ENCODE data around the gene SEMA5A.
"Not testable (repeated sequence)": the region's sequence is repeated elsewhere in the genome, so short reads cannot be mapped to it uniquely, and the experiment has no call there.

SEMA5A gene

GRCh38 chr5:9363449-9363848 lies 182.4 kb downstream of the SEMA5A start:
- Histone ChIP-seq H3K4me3 (ENCODE audit: low read length) (no peak overlapping the region), H3K36me3 (ENCODE audit: control insufficient read depth, low read depth, low read length) (no peaks in the 10 kb centered on the region), H3K4me1 (ENCODE audit: control insufficient read depth, low read depth, low read length) (peaks cover 8% of the 10 kb centered on the region), H3K9me3 (ENCODE audit: control insufficient read depth, low read depth, low read length) (no peaks in the 10 kb centered on the region), H3K9ac (ENCODE audit: low read length) (no peak overlapping the region), H3K27ac (ENCODE audit: low read length) (no peak overlapping the region), H3K27me3 (ENCODE audit: control insufficient read depth, insufficient read depth, low read length) (no peaks in the 10 kb centered on the region)

DNA sequence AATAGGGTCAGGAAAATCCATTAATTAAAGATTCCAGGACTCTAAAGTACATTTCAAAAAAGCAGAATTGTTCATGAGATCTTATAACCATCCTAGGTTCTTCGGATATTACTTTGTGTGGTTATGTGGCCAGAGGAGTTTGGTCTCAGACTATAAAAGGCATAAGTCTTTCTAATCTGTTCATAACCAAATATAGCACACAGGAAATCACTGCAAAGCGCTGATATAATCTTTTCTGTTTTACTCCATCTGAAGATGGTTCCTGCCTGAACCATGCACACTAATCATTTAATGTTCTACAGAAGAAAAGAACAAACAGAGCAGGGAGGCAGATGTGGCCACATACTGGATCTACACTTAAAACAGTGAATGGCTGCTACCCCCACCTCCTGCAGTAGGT lies 182.8 kb downstream of the SEMA5A start:
- no peaks in the 10 kb centered on the region for H3K36me3 ChIP-seq (ENCODE audit: control insufficient read depth, low read depth, low read length)
- no peak overlapping the region for H3K4me3 ChIP-seq (ENCODE audit: low read length)
- no peak overlapping the region for H3K27ac ChIP-seq (ENCODE audit: low read length)
- H3K4me1 ChIP-seq (ENCODE audit: control insufficient read depth, low read depth, low read length) = peaks cover 8% of the 10 kb centered on the region
- H3K9me3 ChIP-seq (ENCODE audit: control insufficient read depth, low read depth, low read length) = no peaks in the 10 kb centered on the region
- H3K27me3 ChIP-seq (ENCODE audit: control insufficient read depth, insufficient read depth, low read length) = no peaks in the 10 kb centered on the region
- no peak overlapping the region for H3K9ac ChIP-seq (ENCODE audit: low read length)

GRCh38 chr5:9362600-9362999 lies 183.3 kb downstream of the SEMA5A start:
- Histone ChIP-seq H3K9me3 (ENCODE audit: control insufficient read depth, low read depth, low read length) (no peaks in the 10 kb centered on the region), H3K27ac (ENCODE audit: low read length) (no peak overlapping the region), H3K36me3 (ENCODE audit: control insufficient read depth, low read depth, low read length) (no peaks in the 10 kb centered on the region), H3K27me3 (ENCODE audit: control insufficient read depth, insufficient read depth, low read length) (no peaks in the 10 kb centered on the region), H3K4me3 (ENCODE audit: low read length) (no peak overlapping the region), H3K4me1 (ENCODE audit: control insufficient read depth, low read depth, low read length) (peaks cover 8% of the 10 kb centered on the region), H3K9ac (ENCODE audit: low read length) (no peak overlapping the region)

- H3K27ac ChIP-seq (ENCODE audit: low read length) = no peak overlapping the region
- no peaks in the 10 kb centered on the region for H3K9me3 ChIP-seq (ENCODE audit: control insufficient read depth, low read depth, low read length)
- H3K9ac ChIP-seq (ENCODE audit: low read length) = no peak overlapping the region
- no peaks in the 10 kb centered on the region for H3K36me3 ChIP-seq (ENCODE audit: control insufficient read depth, low read depth, low read length)
- no peak overlapping the region for H3K4me3 ChIP-seq (ENCODE audit: low read length)
- H3K27me3 ChIP-seq (ENCODE audit: control insufficient read depth, insufficient read depth, low read length) = no peaks in the 10 kb centered on the region
- H3K4me1 ChIP-seq (ENCODE audit: control insufficient read depth, low read depth, low read length) = peaks cover 8% of the 10 kb centered on the region
These were observed 184.0 kb downstream of the SEMA5A start for GRCh38 chr5:9361835-9362234.

DNA sequence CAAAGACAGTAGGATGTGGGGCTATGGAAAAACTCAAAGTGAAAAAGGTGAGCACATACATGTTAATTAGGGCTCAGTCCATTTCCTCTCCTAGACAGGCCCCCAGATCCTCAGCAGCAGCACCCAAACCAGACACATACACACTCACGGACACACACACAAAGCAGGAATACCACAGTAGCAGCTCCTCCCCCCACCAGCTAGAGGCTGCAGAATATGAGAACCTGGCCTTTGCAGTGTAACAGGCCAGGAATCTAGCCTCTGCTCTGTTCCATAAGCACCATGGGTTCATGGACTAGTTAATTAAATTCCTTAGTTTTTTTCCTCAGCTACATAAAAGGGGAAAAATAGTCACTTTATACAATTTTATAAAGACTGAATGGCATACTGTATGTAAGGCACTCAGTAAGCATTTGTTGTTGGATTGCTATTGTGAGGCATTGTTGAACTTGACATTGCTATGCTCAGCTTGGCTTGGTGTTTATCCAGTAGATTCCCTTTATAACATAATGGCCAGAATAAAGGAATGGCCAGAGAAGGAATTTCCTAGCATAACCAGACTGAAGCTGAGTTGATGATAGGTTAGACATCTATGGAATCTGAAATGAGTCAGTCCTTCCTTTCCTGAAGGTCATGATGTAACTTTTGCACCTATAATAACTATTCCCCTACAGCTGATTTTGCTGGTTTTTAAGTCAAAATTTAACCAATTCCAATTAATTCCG lies 186.8 kb downstream of the SEMA5A start:
- no peak overlapping the region for H3K9ac ChIP-seq (ENCODE audit: low read length)
- no peaks in the 10 kb centered on the region for H3K9me3 ChIP-seq (ENCODE audit: control insufficient read depth, low read depth, low read length)
- H3K36me3 ChIP-seq (ENCODE audit: control insufficient read depth, low read depth, low read length) = no peaks in the 10 kb centered on the region
- H3K4me3 ChIP-seq (ENCODE audit: low read length) = no peak overlapping the region
- no peaks in the 10 kb centered on the region for H3K27me3 ChIP-seq (ENCODE audit: control insufficient read depth, insufficient read depth, low read length)
- H3K4me1 ChIP-seq (ENCODE audit: control insufficient read depth, low read depth, low read length) = no peaks in the 10 kb centered on the region
- H3K27ac ChIP-seq (ENCODE audit: low read length) = no peak overlapping the region

DNA sequence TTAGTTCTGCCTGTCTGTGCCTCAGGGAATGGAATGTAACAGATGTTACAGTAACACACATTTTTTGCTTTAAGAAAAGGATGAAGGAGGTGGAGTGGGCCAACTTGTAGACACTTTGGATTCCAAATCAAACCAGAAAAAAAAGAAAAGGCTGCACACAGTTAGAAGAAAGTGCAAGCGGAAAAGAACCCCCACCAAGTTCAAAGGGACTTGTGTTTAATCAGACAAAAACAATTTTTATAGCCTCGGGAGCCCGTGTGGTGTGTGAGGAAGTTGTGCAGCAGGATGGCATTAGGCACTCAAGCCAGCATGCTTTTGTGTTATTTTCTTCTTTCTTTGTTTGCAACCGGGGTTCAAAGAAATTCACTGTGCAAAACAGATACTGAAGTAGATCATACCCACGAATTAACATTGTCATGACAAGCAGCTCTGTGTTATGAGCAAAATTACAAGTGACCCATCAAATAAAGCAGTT lies 189.5 kb downstream of the SEMA5A start:
- Histone ChIP-seq H3K9ac (ENCODE audit: low read length) (no peak overlapping the region), H3K36me3 (ENCODE audit: control insufficient read depth, low read depth, low read length) (no peaks in the 10 kb centered on the region), H3K9me3 (ENCODE audit: control insufficient read depth, low read depth, low read length) (no peaks in the 10 kb centered on the region), H3K4me3 (ENCODE audit: low read length) (no peak overlapping the region), H3K27me3 (ENCODE audit: control insufficient read depth, insufficient read depth, low read length) (no peaks in the 10 kb centered on the region), H3K4me1 (ENCODE audit: control insufficient read depth, low read depth, low read length) (no peaks in the 10 kb centered on the region), H3K27ac (ENCODE audit: low read length) (no peak overlapping the region)

- H3K9me3 ChIP-seq (ENCODE audit: control insufficient read depth, low read depth, low read length) = no peaks in the 10 kb centered on the region
- no peaks in the 10 kb centered on the region for H3K27me3 ChIP-seq (ENCODE audit: control insufficient read depth, insufficient read depth, low read length)
- no peaks in the 10 kb centered on the region for H3K36me3 ChIP-seq (ENCODE audit: control insufficient read depth, low read depth, low read length)
- no peak overlapping the region for H3K4me3 ChIP-seq (ENCODE audit: low read length)
- H3K9ac ChIP-seq (ENCODE audit: low read length) = no peak overlapping the region
- H3K4me1 ChIP-seq (ENCODE audit: control insufficient read depth, low read depth, low read length) = no peaks in the 10 kb centered on the region
- H3K27ac ChIP-seq (ENCODE audit: low read length) = no peak overlapping the region
These were observed 191.4 kb downstream of the SEMA5A start for GRCh38 chr5:9354336-9355081.

DNA sequence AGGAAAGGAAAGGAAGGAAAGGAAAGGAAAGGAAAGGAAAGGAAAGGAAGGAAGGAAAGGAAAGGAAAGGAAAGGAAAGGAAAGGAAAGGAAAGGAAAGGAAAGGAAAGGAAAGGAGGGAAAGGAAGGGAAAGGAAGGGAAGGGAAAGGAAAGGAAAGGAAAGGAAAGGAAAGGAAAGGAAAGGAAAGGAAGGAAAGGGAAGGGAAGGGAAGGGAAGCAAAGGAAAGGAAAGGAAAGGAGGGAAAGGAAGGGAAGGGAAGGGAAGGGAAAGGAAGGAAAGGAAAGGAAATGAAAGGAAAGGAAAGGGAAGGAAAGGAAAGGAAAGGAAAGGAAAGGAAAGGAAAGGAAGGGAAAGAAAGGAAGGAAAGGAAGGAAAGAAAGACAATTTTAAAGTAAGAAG lies 192.8 kb downstream of the SEMA5A start:
- not testable (repeated sequence) for H3K9ac ChIP-seq (ENCODE audit: low read length); H3K27ac ChIP-seq (ENCODE audit: low read length); H3K27me3 ChIP-seq (ENCODE audit: control insufficient read depth, insufficient read depth, low read length); H3K36me3 ChIP-seq (ENCODE audit: control insufficient read depth, low read depth, low read length); H3K4me3 ChIP-seq (ENCODE audit: low read length); H3K9me3 ChIP-seq (ENCODE audit: control insufficient read depth, low read depth, low read length); H3K4me1 ChIP-seq (ENCODE audit: control insufficient read depth, low read depth, low read length)

DNA sequence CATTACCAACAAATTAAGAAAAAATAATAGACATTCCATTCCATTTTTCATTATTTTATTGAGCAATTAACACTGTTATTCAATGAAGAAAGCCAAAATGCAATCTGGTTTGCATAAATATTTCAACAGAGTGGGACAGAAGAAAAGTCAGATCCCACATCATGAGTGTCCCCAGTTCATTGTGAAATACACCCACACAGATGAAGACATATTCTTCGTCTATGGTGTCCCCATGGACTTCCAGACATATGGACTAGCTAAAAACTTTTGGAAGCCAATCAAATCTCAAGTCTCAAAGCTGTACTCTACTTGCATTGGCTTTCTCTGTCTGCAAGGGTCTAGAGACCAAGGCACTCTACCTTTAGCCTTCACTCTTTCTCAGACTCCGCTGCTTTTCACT lies 194.3 kb downstream of the SEMA5A start:
- Histone ChIP-seq H3K27me3 (ENCODE audit: control insufficient read depth, insufficient read depth, low read length) (no peaks in the 10 kb centered on the region), H3K9ac (ENCODE audit: low read length) (no peak overlapping the region), H3K4me3 (ENCODE audit: low read length) (no peak overlapping the region), H3K36me3 (ENCODE audit: control insufficient read depth, low read depth, low read length) (no peaks in the 10 kb centered on the region), H3K9me3 (ENCODE audit: control insufficient read depth, low read depth, low read length) (no peaks in the 10 kb centered on the region), H3K4me1 (ENCODE audit: control insufficient read depth, low read depth, low read length) (no peaks in the 10 kb centered on the region), H3K27ac (ENCODE audit: low read length) (no peak overlapping the region)

GRCh38 chr5:9350301-9350797 lies 195.5 kb downstream of the SEMA5A start:
- no peaks in the 10 kb centered on the region for H3K36me3 ChIP-seq (ENCODE audit: control insufficient read depth, low read depth, low read length)
- no peak overlapping the region for H3K9ac ChIP-seq (ENCODE audit: low read length)
- no peaks in the 10 kb centered on the region for H3K27me3 ChIP-seq (ENCODE audit: control insufficient read depth, insufficient read depth, low read length)
- H3K4me3 ChIP-seq (ENCODE audit: low read length) = no peak overlapping the region
- no peaks in the 10 kb centered on the region for H3K9me3 ChIP-seq (ENCODE audit: control insufficient read depth, low read depth, low read length)
- no peaks in the 10 kb centered on the region for H3K4me1 ChIP-seq (ENCODE audit: control insufficient read depth, low read depth, low read length)
- H3K27ac ChIP-seq (ENCODE audit: low read length) = no peak overlapping the region

- Histone ChIP-seq H3K4me3 (ENCODE audit: low read length) (no peak overlapping the region), H3K27ac (ENCODE audit: low read length) (no peak overlapping the region), H3K4me1 (ENCODE audit: control insufficient read depth, low read depth, low read length) (no peaks in the 10 kb centered on the region), H3K36me3 (ENCODE audit: control insufficient read depth, low read depth, low read length) (no peaks in the 10 kb centered on the region), H3K27me3 (ENCODE audit: control insufficient read depth, insufficient read depth, low read length) (no peaks in the 10 kb centered on the region), H3K9me3 (ENCODE audit: control insufficient read depth, low read depth, low read length) (no peaks in the 10 kb centered on the region), H3K9ac (ENCODE audit: low read length) (no peak overlapping the region)
These were observed 197.4 kb downstream of the SEMA5A start for GRCh38 chr5:9348401-9348996.

All from iPS-18a (cell line).